HEK293 (cell line): ENCODE measurements around the gene FAM124A.

Experiments
- CTCF ChIA-PET: fragments of 350-600 bp; formaldehyde crosslinking; extraction: SDS; loops from one replicate; lab custom pipeline; 2021; ENCODE audit warnings: antibody characterized with exemption; lab: Yijun Ruan, JAX
- POLR2A ChIA-PET: fragments of 300-600 bp; formaldehyde crosslinking; extraction: SDS; loops from one replicate; lab custom pipeline; 2020; ENCODE audit warnings: antibody characterized with exemption, inconsistent platforms; lab: Yijun Ruan, JAX
- H3K27ac ChIP-seq: fragments of 200-500 bp; sonication (Bioruptor generic); 2 replicates; pipeline ENCODE4 v1.5.1; 2014; ENCODE audit warnings: low read depth, low read length, control low read depth, inconsistent platforms; ENCODE audit errors: extremely low read depth
- H3K36me3 ChIP-seq, 2 experiments: fragments of 200-500 bp in 1 of 2; sonication (Bioruptor generic) in 1 of 2; 1 replicate in 1 of 2; 2 replicates in 1 of 2; pipeline ENCODE4 v1.5.1; 2014 to 2017; ENCODE audit warnings: inconsistent platforms in 2 of 2, low read length in 2 of 2; ENCODE audit not compliant: control insufficient read depth in 2 of 2, insufficient read depth in 1 of 2
- H3K4me1 ChIP-seq: fragments of 200-500 bp; sonication (Bioruptor generic); 2 replicates; pipeline ENCODE4 v1.5.1; 2014; ENCODE audit warnings: mild to moderate bottlenecking, low read length, inconsistent platforms; ENCODE audit not compliant: control insufficient read depth, insufficient read depth
- H3K4me3 ChIP-seq: 2 replicates; pipeline ENCODE4 v1.5.1; 2011; ENCODE audit warnings: low read depth, mild to moderate bottlenecking, control low read depth, low read length, moderate library complexity
- H3K9me3 ChIP-seq: fragments of 200-500 bp; sonication (Bioruptor generic); 2 replicates; pipeline ENCODE4 v1.5.1; 2014; ENCODE audit warnings: low read depth, low read length, inconsistent platforms; ENCODE audit not compliant: control insufficient read depth, insufficient read depth
- HOXC10 ChIP-seq: sonication (generic); formaldehyde crosslinking; IDR thresholded peaks from 2 replicates; pipeline ENCODE4 v1.8.1; 2023; ENCODE audit warnings: mild to moderate bottlenecking, missing genetic modification reagents
- KLF10 ChIP-seq: fragments of 450-650 bp; IDR thresholded peaks from 2 replicates; pipeline ENCODE4 v1.5.1; 2018; ENCODE audit warnings: missing biosample characterization, mild to moderate bottlenecking, missing genetic modification characterization
- OSR2 ChIP-seq: fragments of 450-650 bp; formaldehyde crosslinking; IDR thresholded peaks from 2 replicates; pipeline ENCODE4 v1.5.1; 2016; ENCODE audit warnings: missing biosample characterization, missing genetic modification characterization
- PATZ1 ChIP-seq: fragments of 450-650 bp; formaldehyde crosslinking; IDR thresholded peaks from 2 replicates; pipeline ENCODE4 v1.5.1; 2016; ENCODE audit warnings: missing biosample characterization, missing genetic modification characterization
- ZBTB10 ChIP-seq: fragments of 450-650 bp; formaldehyde crosslinking; IDR thresholded peaks from 2 replicates; pipeline ENCODE4 v1.5.1; 2016; ENCODE audit warnings: missing biosample characterization, missing genetic modification characterization
- ZBTB44 ChIP-seq: fragments of 450-650 bp; IDR thresholded peaks from 2 replicates; pipeline ENCODE4 v1.5.1; 2018; ENCODE audit warnings: missing biosample characterization, mild to moderate bottlenecking, missing genetic modification characterization
- ZNF18 ChIP-seq: fragments of 450-650 bp; formaldehyde crosslinking; IDR thresholded peaks from 2 replicates; pipeline ENCODE4 v1.5.1; 2016; ENCODE audit warnings: missing biosample characterization, missing genetic modification characterization
- ZNF202 ChIP-seq: fragments of 450-650 bp; formaldehyde crosslinking; IDR thresholded peaks from 2 replicates; pipeline ENCODE4 v1.5.1; 2016; ENCODE audit warnings: missing biosample characterization, missing genetic modification characterization, borderline replicate concordance
- ZNF211 ChIP-seq: fragments of 450-650 bp; formaldehyde crosslinking; IDR thresholded peaks from 2 replicates; pipeline ENCODE4 v1.5.1; 2016; ENCODE audit warnings: low read depth, missing biosample characterization, missing genetic modification characterization
- ZNF324 ChIP-seq: fragments of 450-650 bp; formaldehyde crosslinking; IDR thresholded peaks from 2 replicates; pipeline ENCODE4 v1.5.1; 2016; ENCODE audit warnings: missing biosample characterization, missing genetic modification characterization
- ZNF350 ChIP-seq: fragments of 450-650 bp; formaldehyde crosslinking; IDR thresholded peaks from 2 replicates; pipeline ENCODE4 v1.5.0; 2017; ENCODE audit warnings: missing biosample characterization, mild to moderate bottlenecking, missing genetic modification characterization
- ZNF433 ChIP-seq: fragments of 450-650 bp; formaldehyde crosslinking; IDR thresholded peaks from 2 replicates; pipeline ENCODE4 v1.5.1; 2016; ENCODE audit warnings: missing biosample characterization, missing genetic modification characterization, low read depth
- ZNF510 ChIP-seq: fragments of 450-650 bp; formaldehyde crosslinking; IDR thresholded peaks from 2 replicates; pipeline ENCODE4 v1.5.1; 2018; ENCODE audit warnings: mild to moderate bottlenecking, missing genetic modification characterization, missing biosample characterization; ENCODE audit not compliant: insufficient replicate concordance
- ZNF548 ChIP-seq: fragments of 450-650 bp; formaldehyde crosslinking; IDR thresholded peaks from 2 replicates; pipeline ENCODE4 v1.5.1; 2016; ENCODE audit warnings: missing biosample characterization, missing genetic modification characterization
- ZNF600 ChIP-seq: fragments of 450-650 bp; formaldehyde crosslinking; IDR thresholded peaks from 2 replicates; pipeline ENCODE4 v1.5.1; 2016; ENCODE audit warnings: missing biosample characterization, missing genetic modification characterization
- ZNF610 ChIP-seq: fragments of 450-650 bp; formaldehyde crosslinking; IDR thresholded peaks from 2 replicates; pipeline ENCODE4 v1.5.1; 2016; ENCODE audit warnings: missing biosample characterization, missing genetic modification characterization, borderline replicate concordance
- ZNF645 ChIP-seq: fragments of 450-650 bp; formaldehyde crosslinking; IDR thresholded peaks from 2 replicates; pipeline ENCODE4; 2016; ENCODE audit warnings: missing biosample characterization, missing genetic modification characterization
- ZNF785 ChIP-seq: fragments of 450-650 bp; formaldehyde crosslinking; IDR thresholded peaks from 2 replicates; pipeline ENCODE4 v1.5.1; 2016; ENCODE audit warnings: missing biosample characterization, missing genetic modification characterization

Gene FAM124A

DNA sequence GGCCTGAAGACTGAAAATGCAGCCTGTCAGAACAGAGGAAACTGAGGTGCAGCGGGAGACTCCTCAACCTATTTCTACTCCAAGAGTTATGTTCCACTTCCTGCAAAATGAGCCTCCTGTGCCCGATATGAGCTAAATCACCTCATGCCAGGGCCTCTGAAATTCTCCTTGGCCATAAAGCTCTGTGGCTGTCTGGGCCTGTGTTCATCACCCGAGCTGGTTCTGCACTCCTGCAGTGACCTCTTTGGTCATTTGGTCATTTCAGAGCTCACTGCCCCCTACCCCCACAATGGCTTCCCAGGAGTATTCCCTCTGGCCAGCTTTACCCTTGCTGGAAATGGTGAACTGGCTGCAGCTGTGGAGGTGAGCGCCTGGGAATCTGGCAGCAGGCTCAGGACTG lies 65.6 kb downstream of the FAM124A start:
- CTCF ChIA-PET, result interaction anchor here (0.6 to 5.1 kb wide), 8 partner anchors 9 to 514 kb away, joined by 3 to 112 read pairs (median 15); no protein-coding TSS in a partner anchor
- TF ChIP-seq ZNF600 (tag by site-specific recombination) (no peak), ZNF510 (tag by site-specific recombination) (no peak), ZBTB10 (no peak), ZNF18 (tag by site-specific recombination) (no peak), OSR2 (tag by site-specific recombination) (no peak), HOXC10 (CRISPR knock-in tag) (no peak), ZNF433 (tag by site-specific recombination) (no peak), ZNF610 (tag by site-specific recombination) (no peak), ZNF548 (tag by site-specific recombination) (no peak), ZNF785 (tag by site-specific recombination) (no peak), ZNF324 (tag by site-specific recombination) (no peak), ZNF645 (tag by site-specific recombination) (no peak), ZNF211 (tag by site-specific recombination) (no peak), PATZ1 (tag by site-specific recombination) (no peak), ZNF350 (tag by site-specific recombination) (no peak), ZBTB44 (tag by site-specific recombination) (no peak), KLF10 (tag by site-specific recombination) (no peak), ZNF202 (tag by site-specific recombination) (no peak)
- TF ChIP-seq, all 188 proteins: peak for 0
- no peaks in the 10 kb centered on the region for H3K4me1 ChIP-seq
- no peaks in the 10 kb centered on the region for H3K36me3 ChIP-seq
- H3K27ac ChIP-seq, result no peak overlapping the region
- H3K9me3 ChIP-seq, result no peaks in the 10 kb centered on the region
- H3K4me3 ChIP-seq, result no peak overlapping the region
- POLR2A ChIA-PET, result no interaction called here
